Gastroesophageal sphincter (tissue), 3 donors: ENCODE measurements around the gene CAMK2N1.

ENCODE experiments used
- CTCF ChIP-seq, 4 experiments: fragments of 200-600 bp in 2 of 4; fragments of 450-650 bp in 2 of 4; sonication (generic) in 1 of 4; IDR thresholded peaks; one replicate each; pipeline ENCODE4 v1.5.1; 2017 to 2019; ENCODE audit warnings: antibody characterized with exemption in 4 of 4, mild to moderate bottlenecking in 2 of 4, moderate library complexity in 2 of 4
- EP300 ChIP-seq: sonication (generic); formaldehyde crosslinking; IDR thresholded peaks from one replicate; pipeline ENCODE4 v1.6.1; 2017; ENCODE audit warnings: antibody characterized with exemption, mild to moderate bottlenecking
- POLR2A ChIP-seq, 2 donors: fragments of 450-650 bp; IDR thresholded peaks; one replicate each; pipeline ENCODE4 v1.6.1; 2017; ENCODE audit warnings: antibody characterized with exemption in 2 of 2, mild to moderate bottlenecking in 2 of 2, moderate library complexity in 1 of 2
- POLR2AphosphoS5 ChIP-seq: sonication (generic); formaldehyde crosslinking; IDR thresholded peaks from one replicate; pipeline ENCODE4 v1.6.1; 2017; ENCODE audit warnings: antibody characterized with exemption

GRCh38 chr1:20473894-20474293, 12.1 kb downstream of the CAMK2N1 start:
- no peak for TF ChIP-seq CTCF (IDR thresholded peaks at IDR 0.05)
- TF ChIP-seq POLR2AphosphoS5: no peak
- TF ChIP-seq POLR2A (IDR thresholded peaks at IDR 0.05): no peak
- no peak for TF ChIP-seq EP300
